Activated naive CD4-positive, alpha-beta T cell (primary cell): Measurements from ENCODE around the gene ERMN.

Experiments used
- DNase-seq, 4 experiments: peaks; one replicate each; lab custom pipeline; 2025; lab: John Stamatoyannopoulos, UW

ERMN gene

DNA sequence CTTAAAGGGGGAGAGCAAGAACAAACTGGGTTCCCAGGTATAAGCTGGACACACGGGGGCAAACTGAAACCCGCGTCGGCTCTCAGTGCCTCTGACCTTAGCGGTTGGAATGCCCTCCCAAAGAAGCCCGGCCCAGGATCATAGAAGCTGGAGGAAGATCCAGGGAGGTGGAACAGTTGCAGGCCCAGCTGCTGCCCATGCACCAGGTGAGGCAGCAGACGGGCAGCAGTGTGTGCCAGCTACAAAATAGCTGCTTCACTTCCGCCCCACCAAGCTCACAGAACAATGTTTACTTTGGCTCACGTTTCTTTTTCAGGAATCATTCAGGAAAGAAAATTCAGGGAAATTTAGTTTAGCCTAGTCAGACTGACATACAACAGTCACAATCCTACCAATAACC lies 3.9 kb upstream of the ERMN start:
- DNase-seq = no peak

DNA sequence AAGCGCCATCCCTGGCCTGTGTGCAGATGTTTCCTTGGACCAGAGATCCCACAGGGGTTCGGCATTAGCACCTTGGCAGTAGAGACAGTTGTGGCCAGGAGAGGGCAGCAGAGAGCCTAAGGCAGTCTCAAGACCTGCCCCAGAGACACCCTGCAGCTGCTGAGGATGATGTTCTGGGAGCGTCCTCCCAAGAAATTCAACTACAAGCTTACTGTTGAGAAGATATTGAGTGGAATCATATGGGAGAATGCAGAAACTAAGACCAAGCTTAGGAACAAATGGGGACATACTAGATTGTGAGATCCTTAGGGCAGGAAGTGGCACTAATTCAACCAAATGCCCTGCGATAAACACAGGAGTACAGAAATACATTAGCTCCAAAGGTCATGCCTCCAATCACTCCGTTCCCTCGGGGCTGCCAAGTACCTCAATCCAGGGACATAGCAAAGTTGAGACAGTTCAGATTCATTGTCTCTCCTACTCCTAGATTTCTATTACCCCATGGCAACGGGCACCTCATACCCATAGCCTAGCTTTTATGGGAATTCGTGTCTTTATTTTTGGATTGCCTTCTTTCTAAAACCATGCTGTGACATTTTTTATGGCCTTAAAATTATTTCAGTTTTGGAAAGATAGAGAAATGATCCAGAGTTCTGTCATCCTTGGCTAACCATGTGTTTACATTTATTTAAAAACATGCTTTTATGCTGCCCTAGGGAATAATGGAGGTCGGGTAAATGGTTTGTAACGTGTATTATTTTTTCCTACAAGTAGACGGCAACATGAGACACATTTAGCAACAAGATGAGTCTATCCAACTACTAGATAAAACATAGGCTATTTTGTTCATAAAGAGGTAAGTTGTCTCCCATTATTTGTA lies 2.2 kb upstream of the ERMN start:
- DNase-seq = peak; percentile 74 to 89 (median 83)

DNA sequence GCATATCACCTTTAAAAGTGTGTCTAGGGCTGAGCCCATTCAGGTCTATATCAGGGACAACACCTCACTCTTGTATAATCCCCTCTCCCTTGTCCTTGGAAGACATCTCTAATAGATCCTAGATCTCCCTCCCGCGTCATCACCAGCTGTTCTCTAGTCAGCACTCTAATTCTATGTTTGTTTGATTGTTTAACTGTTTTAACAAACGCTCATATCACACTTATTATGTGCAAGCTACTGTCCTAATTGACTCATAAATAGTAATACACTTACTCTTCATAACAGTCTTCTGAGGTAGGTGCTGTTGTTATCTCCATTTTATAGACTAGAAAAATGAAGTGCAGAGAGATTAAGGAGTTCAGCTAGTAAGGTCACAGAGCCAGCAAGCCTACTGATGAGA lies 1.6 kb upstream of the ERMN start:
- no peak for DNase-seq

DNA sequence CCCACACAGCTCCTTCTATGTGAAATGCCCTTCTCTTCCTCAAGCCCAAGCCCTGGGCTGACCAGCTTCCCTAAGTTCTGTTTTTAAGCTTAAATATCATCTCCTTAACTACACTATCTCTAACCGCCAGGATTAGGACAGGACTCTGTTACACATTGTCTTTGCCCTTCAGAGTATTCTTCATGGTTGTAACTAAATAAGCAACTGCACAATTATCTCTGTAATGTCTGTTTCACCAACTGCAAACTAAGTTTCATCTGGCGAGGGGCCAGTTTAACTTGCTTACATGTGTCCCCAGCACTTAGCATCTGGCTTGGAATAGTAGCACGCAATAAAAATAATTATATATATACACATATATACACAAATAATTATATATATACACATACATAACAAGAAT lies 1.1 kb upstream of the ERMN start:
- DNase-seq = no peak

DNA sequence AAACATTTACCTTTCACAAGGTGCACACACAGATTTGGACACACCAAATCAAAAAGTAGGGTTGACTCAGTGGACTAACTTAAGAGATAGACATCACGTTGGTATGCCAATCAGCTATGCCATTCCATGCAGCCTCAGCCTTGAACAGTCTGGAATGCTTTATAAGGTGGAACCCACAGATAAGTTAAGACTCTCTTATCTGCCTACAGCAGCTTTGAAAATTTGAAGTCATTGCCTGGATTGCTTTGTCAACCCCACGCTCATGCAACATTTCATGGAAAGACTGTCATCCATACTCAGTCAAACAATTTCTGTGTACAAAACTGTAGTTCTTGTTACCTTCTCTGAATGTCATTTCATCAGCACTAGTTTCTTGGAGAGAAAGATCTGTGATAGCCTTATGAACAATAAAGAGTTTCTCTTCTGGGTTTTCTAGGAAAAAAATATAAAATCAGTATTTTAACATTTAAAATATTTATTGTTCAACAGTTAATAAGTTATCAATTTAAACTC lies 1.2 kb downstream of the ERMN start:
- no peak for DNase-seq

DNA sequence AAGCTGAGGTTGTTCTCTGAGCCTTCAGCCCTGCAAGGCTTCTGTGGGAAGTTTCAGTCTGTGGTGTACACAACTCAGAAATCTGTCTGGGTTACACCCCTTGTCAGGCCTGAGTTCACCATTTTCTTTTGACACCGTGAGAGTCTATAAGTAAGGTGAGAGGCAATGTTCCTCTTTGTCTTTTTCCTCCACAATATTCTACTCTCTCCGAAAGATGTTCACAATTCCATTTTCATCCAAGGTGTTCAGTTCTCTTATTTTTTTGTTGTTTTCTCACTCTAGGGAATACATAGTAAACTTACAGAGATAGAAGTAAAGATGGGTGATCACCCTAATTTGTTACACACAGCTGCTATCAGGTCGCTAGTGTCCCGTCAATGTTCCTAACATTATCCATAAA lies 3.2 kb downstream of the ERMN start:
- DNase-seq = no peak

DNA sequence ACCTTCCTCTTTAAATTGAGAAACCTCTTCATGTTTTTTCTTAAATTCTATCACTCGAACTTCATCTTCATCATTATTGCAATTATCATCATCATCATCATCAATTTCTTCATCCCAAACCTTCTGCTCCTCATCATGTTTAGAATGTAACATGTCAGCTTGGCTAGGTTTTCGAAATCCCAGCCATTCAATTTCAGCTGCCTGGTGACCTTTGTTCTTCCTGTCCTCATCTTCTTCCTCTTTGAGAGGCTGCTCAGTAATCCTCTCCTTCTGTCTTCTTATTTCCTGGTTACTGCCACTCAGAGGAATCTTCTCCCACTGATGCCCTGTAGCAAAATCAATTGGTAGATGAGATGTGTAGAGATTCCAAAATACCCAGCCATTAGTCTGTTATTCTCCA lies 4.2 kb downstream of the ERMN start:
- DNase-seq = no peak

DNA sequence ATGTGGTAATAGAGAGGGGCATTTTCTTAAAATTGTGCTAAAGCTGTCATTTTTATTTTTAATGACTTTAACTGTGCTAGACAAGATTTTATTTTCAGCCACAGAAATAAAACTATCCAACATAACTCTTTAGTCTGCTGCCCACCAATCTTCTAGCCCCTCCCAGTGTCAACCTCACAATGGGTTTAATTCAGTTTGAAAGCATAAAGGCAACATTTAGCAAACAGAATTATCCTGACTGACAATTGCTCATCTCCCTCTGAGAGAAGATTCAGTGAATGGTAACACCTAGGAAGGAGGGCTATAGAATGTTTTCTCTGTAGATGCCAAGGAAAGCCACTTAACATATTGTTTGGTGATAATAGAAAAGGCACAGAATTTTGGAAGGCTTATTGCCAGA lies 5.2 kb downstream of the ERMN start:
- no peak for DNase-seq

DNA sequence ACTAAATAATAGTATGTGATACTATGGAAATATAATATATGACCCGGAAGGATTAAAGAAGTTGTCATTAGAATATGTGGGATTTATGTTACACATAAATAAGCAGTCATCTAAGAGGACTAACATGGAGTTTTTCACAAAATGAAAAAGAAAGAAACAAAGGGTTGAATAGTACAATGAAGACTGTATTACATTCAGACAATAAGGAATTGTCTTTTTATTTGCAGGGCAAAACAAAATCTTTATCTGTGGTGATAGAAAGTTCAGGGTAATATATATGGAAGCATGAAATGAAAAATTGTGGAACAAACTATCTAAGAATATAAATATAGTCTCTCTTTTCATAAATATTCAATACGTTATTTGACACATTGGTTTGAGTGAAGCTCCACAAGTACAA lies 5.8 kb downstream of the ERMN start:
- DNase-seq = no peak

DNA sequence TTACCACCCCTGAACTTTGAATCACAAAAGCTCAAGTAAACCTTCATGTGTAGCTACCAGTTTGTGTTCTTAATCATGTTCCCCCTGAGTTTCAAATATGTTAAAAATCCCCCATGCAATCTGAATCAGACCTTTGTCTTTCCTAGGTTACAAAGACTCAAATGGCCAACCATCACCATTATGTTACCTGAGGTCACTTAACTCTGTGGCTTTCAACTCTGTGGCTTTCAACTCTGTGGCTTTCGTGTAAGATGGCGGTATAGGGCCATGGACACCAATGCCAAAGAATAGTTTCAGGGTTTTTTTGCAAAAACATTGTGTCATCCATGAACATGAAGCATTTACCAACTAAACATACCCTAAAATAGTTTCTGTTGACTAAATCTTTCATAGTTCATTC lies 6.7 kb downstream of the ERMN start:
- no peak for DNase-seq

DNA sequence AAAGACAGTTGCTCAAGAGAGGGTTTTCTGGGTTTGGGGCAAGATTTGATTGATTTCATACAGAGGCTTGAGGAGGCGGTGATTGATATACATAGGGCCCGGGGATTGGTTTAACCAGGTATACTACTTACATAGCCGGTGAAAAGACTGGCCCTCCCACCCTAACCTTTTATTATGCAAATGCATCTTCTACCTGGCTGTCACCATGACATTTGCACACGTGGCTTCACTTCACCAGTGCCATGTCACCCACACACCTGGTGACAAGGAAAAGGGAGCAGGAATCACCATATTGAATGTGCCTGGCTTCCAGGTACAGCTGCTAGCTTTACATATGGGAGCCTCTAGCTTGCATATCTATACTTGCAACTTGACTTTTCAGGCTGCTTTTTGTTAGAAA lies 9.7 kb downstream of the ERMN start:
- no peak for DNase-seq

DNA sequence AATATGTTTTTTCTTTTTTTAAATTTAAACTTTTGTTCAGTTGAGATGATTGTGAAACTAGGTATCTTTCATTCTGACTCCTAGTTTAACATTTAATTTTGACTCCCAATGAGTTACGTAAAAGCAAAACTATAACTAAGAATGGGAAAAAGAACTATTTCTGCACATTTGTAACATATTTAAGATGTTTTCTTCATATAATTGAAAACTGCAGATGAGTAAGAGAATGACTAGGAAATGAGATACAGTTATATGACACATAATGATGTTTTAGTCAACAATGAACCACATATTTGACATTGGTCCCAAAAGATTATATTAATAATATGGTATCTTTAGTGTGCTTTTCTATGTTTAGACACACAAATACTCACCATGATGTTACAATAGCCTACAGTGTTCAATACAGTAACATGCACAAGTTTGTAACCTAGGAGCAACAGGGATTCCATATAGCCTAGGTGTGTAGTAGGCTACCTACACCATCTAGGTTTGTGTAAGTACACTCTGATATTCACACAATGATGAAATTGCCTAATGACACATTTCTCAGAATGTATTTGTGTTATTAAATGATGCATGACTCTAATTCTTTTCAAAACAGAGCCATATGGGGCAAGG lies 12.6 kb downstream of the ERMN start:
- no peak for DNase-seq

DNA sequence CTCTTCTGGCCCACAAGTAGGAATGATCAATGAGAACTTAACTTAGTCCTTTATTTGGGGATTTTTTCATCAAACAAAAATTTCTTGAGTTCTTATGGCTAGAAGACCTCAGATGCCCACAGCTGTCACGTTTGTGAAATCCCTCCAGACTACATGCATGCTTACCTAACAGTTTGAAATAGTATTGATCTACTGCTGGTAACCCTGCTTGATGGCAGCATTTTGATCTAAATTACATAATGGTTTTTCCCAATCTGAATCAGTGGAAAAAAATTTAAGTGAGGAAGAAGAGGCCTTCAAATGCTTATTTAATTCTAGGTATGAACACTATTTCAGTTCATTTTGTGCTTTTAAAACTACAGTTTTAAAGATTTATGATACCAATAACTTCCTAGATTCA lies 13.9 kb downstream of the ERMN start:
- no peak for DNase-seq

DNA sequence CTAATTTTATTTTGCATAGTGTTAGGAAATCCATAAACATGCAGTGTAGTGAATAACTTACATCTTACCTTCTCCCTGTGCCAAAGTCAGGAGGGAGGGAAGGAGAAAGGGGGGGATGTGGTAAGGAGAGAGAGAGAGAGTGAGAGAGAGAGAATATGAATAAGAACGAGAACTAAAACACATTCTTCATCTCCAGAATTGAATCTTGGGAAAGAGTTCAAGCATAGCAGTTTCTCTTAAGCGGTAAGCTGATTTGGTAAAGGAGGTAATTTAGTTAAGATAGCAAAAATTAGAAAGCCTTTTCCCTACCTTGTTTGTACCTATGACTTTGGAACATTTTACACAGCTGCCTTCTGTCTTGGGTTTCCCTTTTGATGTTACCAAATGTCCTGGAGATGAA lies 15.7 kb downstream of the ERMN start:
- DNase-seq = no peak

DNA sequence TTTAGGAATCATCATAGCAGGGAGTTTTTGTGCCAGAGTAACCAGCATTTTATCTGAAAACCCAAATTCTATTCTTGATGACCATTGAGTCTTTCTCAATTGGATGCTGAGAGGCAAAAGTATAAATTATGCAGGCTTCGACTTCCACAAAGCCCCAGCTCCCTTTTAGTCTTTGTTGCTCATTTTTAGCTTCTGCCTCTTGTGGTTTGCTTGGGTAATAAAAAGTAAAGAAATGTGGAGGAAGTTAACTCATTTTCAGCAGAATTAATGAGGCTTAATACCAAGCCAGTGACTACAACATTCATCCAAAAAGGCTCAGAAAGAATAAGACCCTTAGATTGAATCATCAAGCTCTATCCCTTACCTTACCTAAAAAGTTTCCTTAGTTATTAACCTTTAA lies 18.6 kb downstream of the ERMN start:
- no peak for DNase-seq

DNA sequence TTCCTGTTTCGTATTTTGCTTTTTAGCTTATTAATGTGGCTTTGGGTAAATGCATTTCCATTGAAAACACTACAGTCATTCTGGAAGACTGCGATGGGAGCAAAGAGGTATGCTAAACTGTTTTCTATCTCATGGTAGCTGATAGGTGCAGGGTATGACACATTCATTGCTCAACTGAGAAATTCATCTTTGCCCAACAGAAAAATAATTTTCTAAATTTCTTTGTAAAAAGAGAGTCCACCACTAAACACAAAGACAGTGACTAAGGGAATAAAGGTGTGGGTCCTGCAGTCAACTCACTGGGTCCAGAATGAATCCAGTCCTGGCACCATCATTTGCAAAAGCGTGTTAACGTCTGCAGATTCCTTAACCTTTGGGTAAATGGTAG lies 19.9 kb downstream of the ERMN start:
- no peak for DNase-seq

DNA sequence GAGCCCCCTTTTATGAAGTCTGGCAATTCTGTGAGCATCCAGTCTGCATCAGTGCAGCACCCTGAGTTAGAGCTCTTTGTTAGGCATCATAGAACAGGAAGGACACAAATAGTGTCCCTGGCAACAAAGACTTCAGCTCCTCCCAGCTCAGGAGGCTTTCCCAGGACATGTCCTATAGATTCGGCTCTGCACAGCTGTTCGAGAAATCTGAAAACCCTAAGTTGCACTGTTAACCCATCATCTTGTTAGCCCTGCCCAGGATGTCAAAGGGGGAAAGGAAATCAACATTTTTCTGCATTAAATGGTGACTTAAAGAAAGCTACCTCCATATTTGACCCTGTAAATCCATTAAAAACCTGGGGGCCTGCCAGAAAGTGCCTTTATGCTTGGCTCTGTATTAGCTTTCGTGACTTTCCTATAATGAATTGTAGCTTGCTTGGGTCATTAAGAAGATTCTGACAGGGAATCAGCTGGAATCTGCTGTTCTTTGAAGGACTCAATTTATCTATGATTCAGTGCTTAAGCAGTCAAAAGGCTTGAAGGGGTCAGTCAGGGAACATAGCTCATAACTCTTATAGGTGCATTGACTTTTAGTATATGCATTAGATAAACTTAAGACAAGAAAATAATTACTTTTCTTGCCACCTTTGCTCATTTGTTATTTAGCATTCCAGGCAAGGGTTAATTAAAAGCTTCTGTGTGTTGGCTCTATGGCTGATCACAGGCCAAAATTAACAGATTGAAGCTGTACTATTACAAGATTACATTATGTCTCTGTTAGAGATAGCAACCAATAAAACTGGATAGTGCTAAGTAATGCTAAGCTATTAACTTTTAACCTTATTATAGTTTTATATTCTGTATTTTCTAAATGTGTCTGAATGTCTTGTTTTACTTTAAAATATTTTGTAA lies 20.6 kb downstream of the ERMN start:
- no peak for DNase-seq

DNA sequence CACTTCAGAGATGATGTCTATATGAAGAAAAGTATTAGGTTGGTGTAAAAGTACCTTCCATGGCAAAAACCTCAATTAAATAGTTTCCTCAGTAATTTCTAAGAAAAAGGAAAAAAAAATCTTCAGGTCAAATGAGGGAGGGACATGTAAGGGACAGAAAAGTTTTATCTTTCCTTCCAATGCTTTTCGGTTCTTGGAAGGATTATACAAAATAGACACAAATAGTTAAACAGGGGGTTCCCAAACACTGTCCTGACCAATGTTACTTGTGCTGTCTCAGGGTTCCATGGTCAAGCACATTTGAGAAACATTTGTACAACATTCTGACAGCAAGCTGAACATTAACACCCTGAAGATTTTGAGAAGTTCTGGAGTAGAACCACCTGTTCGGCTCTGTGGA lies 22.0 kb downstream of the ERMN start:
- no peak for DNase-seq

DNA sequence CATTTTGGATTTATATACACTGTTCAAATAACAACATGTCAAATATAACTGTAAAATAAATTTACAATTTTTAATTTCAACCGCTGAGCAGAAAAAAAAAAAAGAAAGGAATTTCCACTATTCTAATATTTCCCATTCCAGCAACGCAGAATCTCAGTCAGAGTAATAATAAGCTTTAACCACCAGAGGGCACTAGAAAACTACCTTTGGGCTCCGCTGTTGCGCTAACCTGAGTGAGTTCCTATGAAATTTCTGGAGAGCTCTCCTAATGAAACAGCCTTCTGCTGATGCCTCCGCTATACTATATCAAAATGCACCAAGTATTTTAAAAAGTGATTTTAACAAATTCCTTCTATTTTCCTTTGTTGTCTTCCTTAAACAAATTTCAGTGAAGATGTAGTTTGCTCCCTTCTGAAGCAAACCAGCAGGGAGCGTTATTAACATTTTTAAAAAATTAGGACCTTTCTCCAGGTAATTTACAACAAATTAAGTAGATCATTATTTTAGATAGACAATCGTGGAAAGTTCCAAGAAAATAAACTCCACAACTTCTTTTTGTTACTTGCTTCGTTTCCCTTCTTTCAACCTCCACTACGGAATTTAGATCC lies 23.0 kb downstream of the ERMN start:
- no peak for DNase-seq

DNA sequence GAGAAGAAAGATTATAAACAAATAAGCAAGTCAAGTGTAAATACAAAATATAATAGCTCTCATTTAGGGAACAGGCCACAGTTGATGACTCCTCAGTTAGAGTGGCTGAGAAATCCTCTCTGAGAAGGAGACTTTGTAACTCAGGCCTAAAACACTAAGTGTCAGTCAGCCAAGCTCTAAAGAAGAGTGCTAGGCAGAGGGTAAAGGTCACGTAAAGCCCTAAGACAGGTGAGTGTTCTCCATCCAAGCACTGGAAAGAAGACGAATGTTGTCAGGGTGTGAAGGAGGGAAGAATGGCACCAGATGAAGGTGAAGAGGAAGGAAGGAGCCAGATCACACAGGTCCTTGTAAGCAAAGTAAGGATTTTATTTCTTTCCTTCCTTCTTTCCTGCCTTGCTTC lies 24.3 kb downstream of the ERMN start:
- DNase-seq = no peak

DNA sequence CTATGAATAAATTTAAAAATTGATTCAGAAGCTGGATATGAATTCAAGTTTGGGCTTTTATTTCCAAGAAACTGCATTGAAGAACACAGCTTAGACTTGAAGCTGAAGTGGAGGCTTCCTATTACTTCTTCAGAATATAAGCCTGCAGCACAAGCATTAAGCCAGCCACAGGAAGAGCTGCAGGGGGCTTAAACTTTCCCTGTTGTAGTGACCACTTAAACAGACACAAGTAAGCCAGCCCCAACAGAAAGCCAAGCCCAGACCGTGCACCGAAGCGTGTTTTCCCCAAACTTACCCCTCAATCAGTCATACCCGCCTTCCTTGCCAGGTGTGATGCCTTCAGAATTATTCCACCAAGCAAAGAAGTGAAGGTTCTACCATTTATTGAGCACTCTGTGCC lies 28.7 kb downstream of the ERMN start:
- DNase-seq = no peak

DNA sequence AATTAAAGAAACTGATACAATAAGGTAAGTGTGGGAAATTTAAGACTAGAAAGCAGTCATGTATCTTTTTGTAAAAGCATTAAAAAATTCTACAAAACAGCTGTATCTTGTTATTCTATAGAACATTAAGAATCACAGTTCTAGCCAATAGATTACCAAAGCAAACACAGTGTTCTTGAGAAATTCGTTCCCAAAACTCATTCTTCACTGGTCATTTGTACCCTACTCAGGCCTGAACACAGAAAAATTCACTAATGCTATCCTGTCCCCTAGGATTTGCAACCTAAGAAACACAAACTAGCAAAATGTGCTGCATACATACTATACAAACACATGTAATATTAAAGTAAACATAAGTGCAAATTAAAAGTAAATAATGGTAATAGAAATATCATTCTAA lies 29.1 kb downstream of the ERMN start:
- no peak for DNase-seq
